Fibroblast of the aortic adventitia (primary cell): Measurements from ENCODE around the gene PEAK1. TPM values are rescaled to one million over a fixed set of nuclear protein-coding genes. Genes with fewer than 3 reads are reported as not detected.

Experiments used
- DNase-seq: peaks from one replicate; pipeline ENCODE4 v3.0.0-alpha.2; 2010; ENCODE audit warnings: low read depth
- H3K4me3 ChIP-seq: 2 replicates; pipeline ENCODE4 v1.5.1; 2011; ENCODE audit warnings: low read depth, mild to moderate bottlenecking, control low read depth, low read length, moderate library complexity
- total RNA-seq: library from RNA; depleted of rRNA; stranded (reverse); fragments of >200 nt; gene quantifications from 2 replicates; pipeline ENCODE4 v1.2.3, GENCODE V29; 2012; ENCODE audit warnings: low replicate concordance
- TF ChIP-seq, protein P1 (sequence below): IDR thresholded peaks from 2 replicates; pipeline ENCODE4 v1.5.1; 2011; ENCODE audit warnings: mild to moderate bottlenecking, low read length, control low read depth, inconsistent platforms; ENCODE audit not compliant: insufficient read depth

The PEAK1 gene
- total RNA-seq, 1 donor, result 98.2 TPM

DNA sequence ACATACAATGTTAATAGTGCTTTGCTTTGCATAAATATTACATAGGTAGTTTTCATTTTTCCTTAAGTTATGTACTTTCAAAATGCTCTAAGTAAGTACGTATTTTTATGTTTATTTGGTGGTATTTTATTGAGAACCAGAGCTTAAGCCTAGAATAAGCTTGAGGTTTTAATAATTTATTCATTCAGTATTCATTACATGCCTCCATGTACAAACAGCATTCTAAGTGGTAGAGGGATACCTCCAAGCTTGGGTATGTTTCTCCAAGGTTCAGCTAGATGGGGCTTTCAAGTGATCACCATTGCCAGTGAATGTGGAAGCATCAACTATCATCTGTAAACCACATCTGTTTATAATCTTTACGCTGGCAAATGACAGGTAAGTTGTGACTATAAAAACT lies 52.3 kb downstream of the PEAK1 start:
- TF ChIP-seq, protein P1, sequence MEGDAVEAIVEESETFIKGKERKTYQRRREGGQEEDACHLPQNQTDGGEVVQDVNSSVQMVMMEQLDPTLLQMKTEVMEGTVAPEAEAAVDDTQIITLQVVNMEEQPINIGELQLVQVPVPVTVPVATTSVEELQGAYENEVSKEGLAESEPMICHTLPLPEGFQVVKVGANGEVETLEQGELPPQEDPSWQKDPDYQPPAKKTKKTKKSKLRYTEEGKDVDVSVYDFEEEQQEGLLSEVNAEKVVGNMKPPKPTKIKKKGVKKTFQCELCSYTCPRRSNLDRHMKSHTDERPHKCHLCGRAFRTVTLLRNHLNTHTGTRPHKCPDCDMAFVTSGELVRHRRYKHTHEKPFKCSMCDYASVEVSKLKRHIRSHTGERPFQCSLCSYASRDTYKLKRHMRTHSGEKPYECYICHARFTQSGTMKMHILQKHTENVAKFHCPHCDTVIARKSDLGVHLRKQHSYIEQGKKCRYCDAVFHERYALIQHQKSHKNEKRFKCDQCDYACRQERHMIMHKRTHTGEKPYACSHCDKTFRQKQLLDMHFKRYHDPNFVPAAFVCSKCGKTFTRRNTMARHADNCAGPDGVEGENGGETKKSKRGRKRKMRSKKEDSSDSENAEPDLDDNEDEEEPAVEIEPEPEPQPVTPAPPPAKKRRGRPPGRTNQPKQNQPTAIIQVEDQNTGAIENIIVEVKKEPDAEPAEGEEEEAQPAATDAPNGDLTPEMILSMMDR, result no peak
- H3K4me3 ChIP-seq, result no peak overlapping the region
- DNase-seq, result no peak

DNA sequence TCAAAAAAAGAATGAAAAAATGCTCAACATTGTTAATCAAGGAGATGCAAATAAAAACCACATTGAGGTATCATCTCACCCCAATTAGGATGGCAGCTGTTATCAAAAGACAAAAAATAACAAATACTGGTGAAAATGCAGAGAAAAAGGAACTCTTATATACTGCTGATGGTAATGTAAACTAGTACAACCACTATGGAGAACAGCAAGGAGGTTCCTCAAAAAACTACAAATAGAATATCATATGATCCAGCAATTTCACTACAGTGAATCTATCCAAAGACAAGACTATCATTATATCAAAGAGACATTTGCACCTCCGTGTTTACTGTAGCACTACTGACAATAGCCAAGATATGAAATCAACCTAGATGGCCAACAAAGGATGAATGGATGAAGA lies 58.4 kb downstream of the PEAK1 start:
- no peak overlapping the region for H3K4me3 ChIP-seq
- DNase-seq, result no peak
- TF ChIP-seq, protein P1, result no peak

DNA sequence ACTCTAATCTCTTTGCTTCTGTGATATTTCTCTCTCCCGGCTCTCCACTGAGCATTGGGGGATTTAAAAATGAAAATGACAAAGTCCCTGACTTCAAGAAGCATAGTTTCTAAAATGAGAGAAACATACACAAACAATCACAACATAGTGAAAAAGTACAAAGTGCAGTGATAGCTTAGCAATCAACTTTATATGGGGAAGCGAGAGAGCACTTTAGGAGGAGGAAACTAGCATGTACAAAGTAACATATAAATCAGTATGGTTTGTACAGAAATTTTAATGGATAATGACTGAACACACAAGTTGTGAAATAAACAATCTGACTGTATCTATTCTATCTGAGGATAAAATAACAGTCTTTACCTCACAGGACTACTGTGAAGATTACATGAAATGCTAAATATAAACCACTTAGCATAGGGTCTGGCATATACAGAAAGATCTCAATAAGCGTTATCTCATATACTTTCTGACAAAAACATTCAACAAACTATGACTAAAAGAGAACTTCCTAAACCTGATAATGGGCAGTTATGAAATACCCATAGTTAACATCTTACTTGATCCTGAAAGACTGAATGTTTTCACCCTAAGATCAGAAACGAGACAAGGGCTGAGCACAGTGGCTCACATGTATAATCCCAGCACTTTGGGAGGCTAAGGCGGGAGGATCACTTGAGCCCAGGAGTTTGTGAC lies 61.2 kb downstream of the PEAK1 start:
- TF ChIP-seq, protein P1, result no peak
- DNase-seq, result peak; percentile 8

DNA sequence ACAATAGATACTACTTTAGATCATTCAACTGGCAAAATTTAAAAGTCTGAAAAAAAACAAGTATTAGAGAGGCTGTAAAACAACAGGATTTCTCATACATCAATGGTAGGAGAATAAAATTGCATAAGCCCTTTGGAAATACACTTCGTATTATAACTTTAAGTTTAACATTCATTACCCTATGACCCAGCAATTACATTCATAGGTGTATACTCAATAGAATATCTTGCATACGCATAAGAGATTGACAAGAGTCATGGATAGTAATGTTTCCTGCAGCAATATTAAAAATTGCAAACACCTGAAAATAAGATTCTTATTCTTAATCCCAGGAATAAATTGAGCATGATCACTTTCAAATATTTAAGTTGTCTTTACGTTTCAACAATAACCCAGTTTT lies 63.6 kb downstream of the PEAK1 start:
- no peak overlapping the region for H3K4me3 ChIP-seq
- no peak for DNase-seq
- TF ChIP-seq, protein P1, result no peak

More for the DNA sequence above, 61.2 kb downstream of the PEAK1 start:
- H3K4me3 ChIP-seq, result no peak overlapping the region

DNA sequence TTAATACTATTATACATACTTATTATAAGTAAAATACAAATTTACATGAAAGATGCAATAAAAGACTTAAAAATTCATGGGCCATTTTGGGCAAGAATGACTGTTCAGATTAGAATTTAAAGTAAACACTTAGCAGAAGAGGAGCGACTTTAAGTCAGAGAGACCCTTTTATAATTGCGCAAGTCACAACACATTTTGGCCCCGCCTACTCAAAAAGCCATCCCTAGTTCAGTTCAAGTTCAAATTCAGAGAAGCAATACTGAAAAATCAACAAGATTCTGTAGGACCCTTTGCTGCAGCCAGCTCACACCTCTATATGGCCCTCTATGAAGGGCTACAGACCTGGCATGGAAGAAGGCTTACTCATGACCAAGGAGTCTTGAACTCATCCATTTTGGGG lies 64.6 kb downstream of the PEAK1 start:
- H3K4me3 ChIP-seq, result no peak overlapping the region
- TF ChIP-seq, protein P1, result no peak
- DNase-seq, result no peak

DNA sequence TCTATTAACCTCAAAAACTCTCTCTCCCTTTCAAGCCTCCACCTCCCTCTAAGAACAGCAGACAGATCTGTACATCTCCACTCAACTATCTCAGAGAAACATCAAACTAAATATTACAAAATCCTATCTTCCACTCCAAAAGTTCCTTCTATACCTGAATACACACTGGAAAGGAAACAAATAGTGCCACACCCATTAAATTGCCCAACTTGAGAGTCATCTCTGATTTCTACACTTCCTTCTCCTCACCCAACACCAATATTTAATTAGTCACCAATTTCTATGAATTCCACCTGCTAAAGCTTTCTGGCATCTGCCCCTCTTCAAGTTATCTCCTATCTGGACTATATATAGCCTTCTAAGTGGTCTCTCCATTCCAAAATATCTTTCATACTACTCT lies 65.8 kb downstream of the PEAK1 start:
- DNase-seq, result no peak
- H3K4me3 ChIP-seq, result no peak overlapping the region
- TF ChIP-seq, protein P1, result no peak

DNA sequence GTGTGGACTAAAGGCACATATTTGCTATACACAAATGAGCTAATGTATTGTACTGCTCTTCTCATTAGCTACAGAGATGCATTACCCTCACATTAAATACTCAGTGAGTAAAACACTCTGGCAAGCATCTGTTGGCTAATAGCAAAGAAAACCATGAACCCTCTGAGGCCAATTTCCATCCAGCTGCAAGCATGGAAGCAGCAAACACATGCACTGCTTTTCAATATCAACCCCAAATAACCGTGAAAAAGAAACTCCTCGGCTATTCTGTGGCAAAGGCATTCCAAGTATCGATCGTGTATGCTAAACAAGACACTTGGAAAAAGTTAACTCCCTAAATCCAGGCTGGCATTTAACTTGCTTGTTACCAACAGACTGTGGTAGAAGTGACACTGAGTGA lies 67.0 kb downstream of the PEAK1 start:
- H3K4me3 ChIP-seq, result no peak overlapping the region
- TF ChIP-seq, protein P1, result no peak
- no peak for DNase-seq
